Activated CD8-positive, alpha-beta memory T cell treated with anti-CD3 and anti-CD28 coated beads, Interleukin-2, amount 10 ng/mL, durations not matched to agents 7 days and 5 days (primary cell): Measurements from ENCODE around the gene MFF. TPM values are rescaled to one million over a fixed set of nuclear protein-coding genes. Genes with fewer than 3 reads are reported as not detected.
A peak's percentile ranks its signal among the peaks of the same experiment; 100 is the strongest.

Experiments
- ATAC-seq: fragments of 150-1000 bp; cut with Tn5 transposase; one replicate; pipeline ENCODE4 v1.10.0; 2021; ENCODE audit warnings: moderate library complexity
- CTCF ChIA-PET: fragments of 350-600 bp; sonication (Branson Sonifier 250); formaldehyde crosslinking; loops from one replicate; lab custom pipeline; 2021; ENCODE audit warnings: antibody characterized with exemption; lab: Charles Lee
- DNase-seq: peaks from one replicate; pipeline ENCODE4 v3.0.0-alpha.2; 2020
- H3K27ac Mint-ChIP-seq: one replicate; pipeline ENCODE4 v1.8.0; 2021; ENCODE audit warnings: mild to moderate bottlenecking, mixed read lengths
- H3K27me3 Mint-ChIP-seq: one replicate; pipeline ENCODE4 v1.8.0; 2021; ENCODE audit warnings: mixed read lengths
- H3K36me3 Mint-ChIP-seq: one replicate; pipeline ENCODE4 v1.8.0; 2021; ENCODE audit warnings: mild to moderate bottlenecking, mixed read lengths
- H3K4me1 Mint-ChIP-seq: one replicate; pipeline ENCODE4 v1.8.0; 2021; ENCODE audit warnings: mixed read lengths
- H3K4me3 Mint-ChIP-seq: one replicate; pipeline ENCODE4 v1.8.0; 2021; ENCODE audit warnings: mild to moderate bottlenecking, moderate library complexity, mixed read lengths
- H3K9me3 Mint-ChIP-seq: one replicate; pipeline ENCODE4 v1.8.0; 2022; ENCODE audit warnings: low read depth, mixed read lengths
- total RNA-seq, 2 experiments: library from RNA; stranded (reverse); gene quantifications; one replicate each; pipeline ENCODE4 v1.2.3, GENCODE V29; 2021

Gene MFF, protein sequence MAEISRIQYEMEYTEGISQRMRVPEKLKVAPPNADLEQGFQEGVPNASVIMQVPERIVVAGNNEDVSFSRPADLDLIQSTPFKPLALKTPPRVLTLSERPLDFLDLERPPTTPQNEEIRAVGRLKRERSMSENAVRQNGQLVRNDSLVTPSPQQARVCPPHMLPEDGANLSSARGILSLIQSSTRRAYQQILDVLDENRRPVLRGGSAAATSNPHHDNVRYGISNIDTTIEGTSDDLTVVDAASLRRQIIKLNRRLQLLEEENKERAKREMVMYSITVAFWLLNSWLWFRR
- total RNA-seq, result 10 to 100 TPM; 63.7 to 70.6 TPM

DNA sequence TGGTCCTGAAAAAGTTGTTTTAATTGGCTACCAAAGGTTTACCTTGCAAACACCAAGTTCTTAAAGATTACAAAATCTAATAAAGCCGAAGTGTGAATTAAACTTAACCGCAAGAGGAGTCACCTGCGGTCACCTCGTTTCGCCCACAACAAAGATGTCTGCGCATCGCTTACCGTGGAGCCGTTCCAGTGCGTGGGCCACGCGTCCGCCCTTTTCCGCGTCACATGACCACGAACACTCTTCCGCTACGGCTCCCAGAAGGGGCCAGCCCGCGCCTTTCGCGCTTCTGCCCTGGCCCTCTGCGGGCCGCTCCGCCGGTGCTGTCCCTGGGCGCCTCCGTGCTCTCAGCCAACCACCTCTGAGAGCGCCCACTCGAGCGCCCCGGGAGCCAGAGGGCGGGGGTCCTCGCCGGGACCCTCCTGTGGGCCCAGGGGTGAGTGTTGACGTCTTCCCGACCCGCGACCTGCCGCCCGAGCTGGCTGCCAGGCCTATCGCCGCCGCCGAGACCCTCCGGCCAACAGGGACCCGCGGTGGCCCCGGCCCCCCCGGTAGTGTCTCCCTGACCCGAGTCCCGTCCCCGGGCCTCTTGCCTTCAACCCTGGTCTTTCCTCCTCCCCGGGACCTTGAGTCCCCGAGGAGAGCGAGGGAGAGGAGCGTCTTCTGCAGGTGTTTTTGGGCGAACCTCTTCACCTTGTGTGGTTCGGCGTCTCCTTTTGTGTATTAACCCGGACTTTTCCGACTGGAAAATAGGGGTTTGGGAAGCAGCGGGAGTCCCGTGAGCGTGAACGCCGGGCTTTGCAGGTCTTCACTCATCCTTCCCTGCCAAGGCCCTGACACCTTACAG lies at the start of gene MFF:
Gene MFF (plus strand): TSS at position 257 of the 844 bp plus-strand sequence. CDS start 5,415 bp downstream, outside the sequence.
- CTCF ChIA-PET, result no interaction called here

DNA sequence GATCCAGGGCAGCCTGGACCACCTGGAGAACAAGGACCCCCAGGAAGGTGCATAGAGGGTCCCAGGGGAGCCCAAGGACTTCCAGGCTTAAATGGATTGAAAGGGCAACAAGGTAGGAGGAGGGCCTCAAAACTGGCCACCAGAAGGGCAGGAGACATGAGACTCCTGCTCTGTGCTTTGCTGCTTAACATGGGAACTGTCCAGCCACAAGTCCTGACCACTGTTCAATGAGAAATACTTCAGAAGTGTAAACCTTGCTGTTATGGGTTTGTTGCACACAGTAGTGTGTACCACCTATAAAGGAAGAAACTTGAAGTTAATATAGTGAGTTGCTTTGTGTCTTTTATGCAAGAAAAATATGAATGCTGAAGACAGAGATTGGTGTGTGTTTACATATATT lies 44.2 kb upstream of the MFF start:
- CTCF ChIA-PET, result no interaction called here
- Mint-ChIP-seq H3K4me3 (no peak overlapping the region), H3K4me1 (no peaks in the 10 kb centered on the region), H3K9me3 (no peaks in the 10 kb centered on the region), H3K27ac (no peak overlapping the region), H3K27me3 (peaks cover 3% of the 10 kb centered on the region), H3K36me3 (no peaks in the 10 kb centered on the region)
- DNase-seq, result no peak
- no peak for ATAC-seq

More for the DNA sequence above, at the start of gene MFF:
- H3K27ac Mint-ChIP-seq, result peak within 1 kb of the TSS; percentile 88
- DNase-seq (peak; percentile 95), ATAC-seq (peak; percentile 99)
- peaks cover 4% of the 10 kb centered on the region for H3K27me3 Mint-ChIP-seq
- no peaks in the 10 kb centered on the region for H3K9me3 Mint-ChIP-seq
- peaks cover 7% of the 10 kb centered on the region for H3K36me3 Mint-ChIP-seq
- peaks cover 43% of the 10 kb centered on the region for H3K4me1 Mint-ChIP-seq
- peak within 1 kb of the TSS; percentile 85 for H3K4me3 Mint-ChIP-seq

DNA sequence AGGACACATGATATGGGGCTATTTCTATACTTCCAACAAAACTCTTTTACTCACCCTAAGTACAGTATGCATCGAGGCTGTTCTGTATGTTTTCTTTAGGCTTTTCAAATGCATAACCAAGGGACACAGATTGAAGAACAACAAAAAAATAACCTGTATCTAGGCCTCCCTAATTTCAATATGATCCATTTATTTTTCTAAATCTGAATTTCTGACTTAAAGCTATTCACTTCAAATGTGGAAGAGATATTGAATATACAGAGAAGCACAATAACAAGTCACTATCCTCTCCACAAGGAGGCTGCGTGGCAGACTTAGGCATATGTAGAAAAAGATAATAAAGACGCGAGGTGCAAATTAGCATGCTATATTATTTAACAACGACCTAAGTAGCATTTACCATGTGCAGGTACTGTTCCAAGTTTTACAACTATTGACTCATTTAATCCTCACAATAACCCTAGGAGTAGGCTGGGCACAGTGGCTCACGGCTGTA lies 39.3 kb upstream of the MFF start:
- no peak for ATAC-seq
- DNase-seq, result no peak
- Mint-ChIP-seq H3K9me3 (no peaks in the 10 kb centered on the region), H3K36me3 (no peaks in the 10 kb centered on the region), H3K4me3 (no peak overlapping the region), H3K4me1 (no peaks in the 10 kb centered on the region), H3K27ac (no peak overlapping the region), H3K27me3 (no peaks in the 10 kb centered on the region)
- CTCF ChIA-PET, result no interaction called here

GRCh38 chr2:227287771-227288170 lies 37.3 kb upstream of the MFF start:
- Mint-ChIP-seq H3K27me3 (no peaks in the 10 kb centered on the region), H3K36me3 (no peaks in the 10 kb centered on the region), H3K9me3 (no peaks in the 10 kb centered on the region), H3K27ac (no peak overlapping the region), H3K4me3 (no peak overlapping the region), H3K4me1 (no peaks in the 10 kb centered on the region)
- CTCF ChIA-PET, result no interaction called here
- ATAC-seq (no peak), DNase-seq (no peak)

GRCh38 chr2:227292314-227292713 lies 32.7 kb upstream of the MFF start:
- Mint-ChIP-seq H3K27ac (no peak overlapping the region), H3K9me3 (no peaks in the 10 kb centered on the region), H3K27me3 (no peaks in the 10 kb centered on the region), H3K36me3 (no peaks in the 10 kb centered on the region), H3K4me1 (peaks cover 5% of the 10 kb centered on the region), H3K4me3 (no peak overlapping the region)
- CTCF ChIA-PET, result no interaction called here
- ATAC-seq (no peak), DNase-seq (no peak)

GRCh38 chr2:227293531-227293930 lies 31.5 kb upstream of the MFF start:
- ATAC-seq (no peak), DNase-seq (no peak)
- H3K27me3 Mint-ChIP-seq, result no peaks in the 10 kb centered on the region
- H3K36me3 Mint-ChIP-seq, result no peaks in the 10 kb centered on the region
- H3K9me3 Mint-ChIP-seq, result no peaks in the 10 kb centered on the region
- H3K4me1 Mint-ChIP-seq, result peaks cover 5% of the 10 kb centered on the region
- CTCF ChIA-PET, result no interaction called here
- H3K27ac Mint-ChIP-seq, result no peak overlapping the region
- H3K4me3 Mint-ChIP-seq, result no peak overlapping the region

GRCh38 chr2:227295806-227296205 lies 29.2 kb upstream of the MFF start:
- Mint-ChIP-seq H3K27me3 (no peaks in the 10 kb centered on the region), H3K27ac (no peak overlapping the region), H3K9me3 (no peaks in the 10 kb centered on the region), H3K4me3 (no peak overlapping the region), H3K4me1 (peaks cover 5% of the 10 kb centered on the region), H3K36me3 (no peaks in the 10 kb centered on the region)
- ATAC-seq (no peak), DNase-seq (no peak)
- CTCF ChIA-PET, result interaction anchor here (1.6 kb wide), 1 partner anchor 17 kb away, joined by 3 read pairs; no protein-coding TSS in a partner anchor

DNA sequence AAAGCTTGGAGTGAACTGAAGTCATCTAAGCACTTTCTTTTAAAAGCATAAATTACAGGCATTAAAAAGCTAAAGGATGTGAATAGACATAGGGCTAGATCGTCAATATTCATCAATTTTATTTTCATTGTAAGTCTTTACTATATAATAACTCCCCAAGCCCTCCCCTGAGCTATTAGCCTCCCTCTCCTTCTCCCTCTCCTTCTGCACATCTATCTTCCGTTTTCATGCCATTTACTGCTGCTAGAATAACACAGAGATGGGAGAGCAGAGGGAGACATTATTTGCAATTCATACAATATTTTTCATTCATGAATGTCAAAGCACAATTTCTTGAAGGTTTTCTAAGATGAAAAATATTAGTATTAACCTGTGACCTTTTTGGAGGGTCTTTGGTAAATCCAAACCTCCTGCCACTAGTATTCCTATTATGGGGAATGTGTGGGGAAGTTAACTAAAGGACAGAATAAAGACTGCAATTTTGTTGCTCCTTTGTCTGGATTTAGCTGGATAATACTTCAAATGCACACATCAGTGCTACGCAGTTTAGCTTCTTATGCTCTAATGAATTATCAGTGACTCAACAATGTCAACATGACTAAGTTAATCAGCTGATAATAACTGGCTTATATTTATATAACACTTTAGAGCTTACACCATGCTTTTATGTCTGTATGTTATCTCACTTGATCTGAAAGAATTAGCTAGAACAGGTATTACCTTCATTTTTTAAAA lies 28.2 kb upstream of the MFF start:
- Mint-ChIP-seq H3K9me3 (no peaks in the 10 kb centered on the region), H3K36me3 (no peaks in the 10 kb centered on the region), H3K4me3 (no peak overlapping the region), H3K4me1 (peaks cover 5% of the 10 kb centered on the region), H3K27ac (no peak overlapping the region), H3K27me3 (no peaks in the 10 kb centered on the region)
- CTCF ChIA-PET, result interaction anchor here (1.6 kb wide), 1 partner anchor 16 kb away, joined by 3 read pairs; no protein-coding TSS in a partner anchor
- DNase-seq, result no peak
- ATAC-seq, result no peak

GRCh38 chr2:227301523-227301922 lies 23.5 kb upstream of the MFF start:
- H3K4me3 Mint-ChIP-seq, result no peak overlapping the region

DNA sequence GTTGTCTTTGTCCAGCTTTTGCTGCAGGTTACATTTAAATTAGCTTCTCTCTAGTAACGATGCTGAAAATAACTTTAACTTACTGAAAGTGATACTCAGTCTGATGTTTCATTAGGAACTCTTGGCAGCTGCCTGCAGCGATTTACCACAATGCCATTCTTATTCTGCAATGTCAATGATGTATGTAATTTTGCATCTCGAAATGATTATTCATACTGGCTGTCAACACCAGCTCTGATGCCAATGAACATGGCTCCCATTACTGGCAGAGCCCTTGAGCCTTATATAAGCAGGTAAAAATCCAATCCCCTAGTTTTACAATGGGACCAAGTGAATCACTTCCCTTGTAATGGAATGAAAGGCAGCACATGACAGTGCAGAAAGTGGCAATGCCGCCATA lies 16.3 kb upstream of the MFF start:
- no peak overlapping the region for H3K4me3 Mint-ChIP-seq
- CTCF ChIA-PET, result interaction anchor here (0.9 kb wide), 1 partner anchor 71 kb away, joined by 3 read pairs; no protein-coding TSS in a partner anchor
- ATAC-seq, result no peak
- H3K27me3 Mint-ChIP-seq, result no peaks in the 10 kb centered on the region
- no peaks in the 10 kb centered on the region for H3K36me3 Mint-ChIP-seq
- no peak for DNase-seq
- no peaks in the 10 kb centered on the region for H3K9me3 Mint-ChIP-seq
- no peaks in the 10 kb centered on the region for H3K4me1 Mint-ChIP-seq
- H3K27ac Mint-ChIP-seq, result no peak overlapping the region

More at GRCh38 chr2:227301523-227301922, 23.5 kb upstream of the MFF start:
- Mint-ChIP-seq H3K9me3 (no peaks in the 10 kb centered on the region), H3K4me1 (no peaks in the 10 kb centered on the region), H3K36me3 (no peaks in the 10 kb centered on the region), H3K27me3 (no peaks in the 10 kb centered on the region), H3K27ac (no peak overlapping the region)
- CTCF ChIA-PET, result no interaction called here
- no peak for DNase-seq
- no peak for ATAC-seq

DNA sequence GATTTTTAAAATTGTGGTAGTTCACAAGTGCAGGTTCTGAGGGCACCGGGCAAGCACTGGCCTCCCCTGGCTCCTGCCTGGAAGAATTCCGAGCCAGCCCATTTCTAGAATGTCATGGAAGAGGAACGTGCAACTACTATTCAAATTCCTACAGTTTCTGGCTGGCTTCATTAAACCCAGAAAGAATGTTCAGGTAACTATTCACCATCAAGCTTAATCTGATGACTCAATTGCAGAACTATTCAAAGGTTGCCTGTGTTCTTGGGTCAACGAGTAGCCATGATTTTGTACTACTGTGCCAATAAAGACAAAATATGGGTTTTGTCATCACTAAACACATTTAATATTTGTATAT lies 14.3 kb upstream of the MFF start:
- no peak overlapping the region for H3K4me3 Mint-ChIP-seq
- H3K4me1 Mint-ChIP-seq, result no peaks in the 10 kb centered on the region
- CTCF ChIA-PET, result no interaction called here

DNA sequence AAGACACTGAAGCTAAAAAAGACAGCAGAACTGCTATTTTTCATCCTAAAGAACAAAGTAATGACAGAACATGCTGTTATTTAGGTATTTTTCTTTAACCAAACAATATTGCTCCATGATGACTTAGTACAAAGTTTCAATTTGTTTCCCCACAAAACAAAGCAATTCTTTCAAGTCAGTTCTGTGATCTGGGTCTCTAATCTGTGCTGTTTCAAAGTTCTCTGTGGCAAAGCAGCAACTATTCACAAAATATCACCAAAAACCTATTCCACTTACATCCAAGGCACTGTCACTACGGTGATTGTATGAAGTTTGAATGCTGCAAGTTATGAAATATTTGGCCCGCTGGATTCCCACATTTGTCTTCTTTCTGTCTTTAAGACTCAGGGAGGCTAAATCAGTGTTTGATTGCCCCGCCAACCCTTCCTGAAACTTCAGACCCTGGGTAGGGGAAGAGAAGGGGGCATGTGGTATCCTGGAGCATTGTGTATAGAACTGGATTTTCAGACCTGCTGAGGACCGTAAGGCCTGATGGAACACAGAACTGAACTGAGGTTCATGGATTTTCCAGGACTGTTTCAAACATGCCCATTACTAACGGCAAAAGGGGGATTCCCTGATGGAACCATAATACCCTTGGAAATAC lies 13.1 kb upstream of the MFF start:
- CTCF ChIA-PET, result no interaction called here
- Mint-ChIP-seq H3K9me3 (no peaks in the 10 kb centered on the region), H3K27me3 (peaks cover 3% of the 10 kb centered on the region), H3K27ac (no peak overlapping the region), H3K36me3 (no peaks in the 10 kb centered on the region), H3K4me3 (no peak overlapping the region), H3K4me1 (no peaks in the 10 kb centered on the region)
- DNase-seq (no peak), ATAC-seq (no peak)

More for the DNA sequence above, 14.3 kb upstream of the MFF start:
- no peak for DNase-seq
- H3K27ac Mint-ChIP-seq, result no peak overlapping the region
- H3K36me3 Mint-ChIP-seq, result no peaks in the 10 kb centered on the region
- ATAC-seq, result no peak
- H3K27me3 Mint-ChIP-seq, result no peaks in the 10 kb centered on the region
- H3K9me3 Mint-ChIP-seq, result no peaks in the 10 kb centered on the region

- H3K4me3 Mint-ChIP-seq, result no peak overlapping the region
- H3K4me1 Mint-ChIP-seq, result no peaks in the 10 kb centered on the region
- DNase-seq (no peak), ATAC-seq (no peak)
- no peaks in the 10 kb centered on the region for H3K9me3 Mint-ChIP-seq
- no peak overlapping the region for H3K27ac Mint-ChIP-seq
- peaks cover 5% of the 10 kb centered on the region for H3K27me3 Mint-ChIP-seq
- CTCF ChIA-PET, result interaction anchor here (1.1 kb wide), 1 partner anchor 17 kb away, joined by 3 read pairs; no protein-coding TSS in a partner anchor
- H3K36me3 Mint-ChIP-seq, result no peaks in the 10 kb centered on the region
Measured at GRCh38 chr2:227312579-227312978, 12.5 kb upstream of the MFF start.
